Astrocyte of the cerebellum (primary cell): ENCODE data around the gene GFOD2.

Source experiments
- DNase-seq: peaks from one replicate; pipeline ENCODE4 v3.0.0-alpha.2; 2011; ENCODE audit warnings: low read depth
- H3K4me3 ChIP-seq: 2 replicates; pipeline ENCODE4 v1.5.1; 2011; ENCODE audit warnings: mild to moderate bottlenecking, low read depth, low read length, moderate library complexity
- CTCF ChIP-seq: IDR thresholded peaks from 2 replicates; pipeline ENCODE4 v1.5.1; 2012; ENCODE audit warnings: low read length, low read depth, moderate library complexity, mild to moderate bottlenecking; ENCODE audit errors: missing control alignments
- in situ Hi-C: cut with HindIII; loops from 2 replicates; pipeline ENCODE4 v1.10.0; 2017; ENCODE audit warnings: low sequenced_read_pairs

The GFOD2 gene

GRCh38 chr16:67648088-67648763 is 70.9 kb downstream of the GFOD2 start:
- no peak for DNase-seq
- in situ Hi-C loops = no loop called here
- TF ChIP-seq CTCF = no peak
- no peak overlapping the region for H3K4me3 ChIP-seq

DNA sequence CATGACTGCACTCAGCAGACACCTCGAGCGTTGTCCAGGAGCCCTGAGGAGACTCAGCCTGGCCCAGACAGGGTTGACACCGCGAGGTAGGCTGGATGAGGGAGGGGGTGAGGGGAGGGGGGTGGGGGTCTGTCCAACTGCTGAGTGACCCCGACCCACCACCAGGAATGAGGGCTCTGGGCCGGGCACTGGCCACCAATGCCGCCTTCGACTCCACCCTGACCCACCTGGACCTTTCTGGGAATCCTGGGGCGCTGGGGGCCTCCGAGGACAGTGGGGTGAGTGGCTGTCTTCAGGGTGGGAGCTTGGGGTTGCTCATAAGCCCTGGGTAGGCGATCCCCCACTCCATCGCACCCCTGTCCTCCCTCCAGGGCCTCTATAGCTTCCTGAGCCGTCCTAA is 71.4 kb downstream of the GFOD2 start:
- TF ChIP-seq CTCF = no peak
- H3K4me3 ChIP-seq = no peak overlapping the region
- in situ Hi-C loops = no loop called here

DNA sequence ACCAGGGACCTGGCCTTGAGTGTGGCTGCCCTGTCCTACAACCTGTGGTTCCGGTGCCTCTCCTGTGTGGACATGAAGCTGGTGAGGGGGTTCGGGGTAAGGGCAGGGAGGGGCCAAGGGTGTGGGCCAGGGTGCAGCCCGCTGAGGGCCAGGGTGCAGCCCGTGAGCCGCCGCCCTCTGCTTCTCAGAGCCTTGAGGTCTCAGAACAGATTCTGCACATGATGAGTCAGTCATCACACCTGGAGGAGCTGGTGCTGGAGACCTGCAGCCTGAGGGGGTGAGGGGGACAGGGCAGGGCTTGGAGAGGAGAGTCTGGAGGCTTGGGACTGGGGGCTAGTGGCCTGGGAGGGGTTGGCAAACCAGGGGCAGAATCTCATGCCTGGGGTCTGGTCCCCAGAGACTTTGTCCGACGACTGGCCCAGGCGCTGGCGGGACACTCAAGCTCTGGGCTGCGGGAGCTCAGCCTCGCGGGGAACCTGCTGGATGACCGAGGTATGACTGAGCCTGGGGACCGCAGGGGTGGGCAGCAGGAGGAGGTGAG is 71.9 kb downstream of the GFOD2 start:
- no peak for TF ChIP-seq CTCF
- in situ Hi-C loops = no loop called here
- no peak overlapping the region for H3K4me3 ChIP-seq
- DNase-seq = no peak

More for the DNA sequence above, 71.4 kb downstream of the GFOD2 start:
- no peak for DNase-seq

DNA sequence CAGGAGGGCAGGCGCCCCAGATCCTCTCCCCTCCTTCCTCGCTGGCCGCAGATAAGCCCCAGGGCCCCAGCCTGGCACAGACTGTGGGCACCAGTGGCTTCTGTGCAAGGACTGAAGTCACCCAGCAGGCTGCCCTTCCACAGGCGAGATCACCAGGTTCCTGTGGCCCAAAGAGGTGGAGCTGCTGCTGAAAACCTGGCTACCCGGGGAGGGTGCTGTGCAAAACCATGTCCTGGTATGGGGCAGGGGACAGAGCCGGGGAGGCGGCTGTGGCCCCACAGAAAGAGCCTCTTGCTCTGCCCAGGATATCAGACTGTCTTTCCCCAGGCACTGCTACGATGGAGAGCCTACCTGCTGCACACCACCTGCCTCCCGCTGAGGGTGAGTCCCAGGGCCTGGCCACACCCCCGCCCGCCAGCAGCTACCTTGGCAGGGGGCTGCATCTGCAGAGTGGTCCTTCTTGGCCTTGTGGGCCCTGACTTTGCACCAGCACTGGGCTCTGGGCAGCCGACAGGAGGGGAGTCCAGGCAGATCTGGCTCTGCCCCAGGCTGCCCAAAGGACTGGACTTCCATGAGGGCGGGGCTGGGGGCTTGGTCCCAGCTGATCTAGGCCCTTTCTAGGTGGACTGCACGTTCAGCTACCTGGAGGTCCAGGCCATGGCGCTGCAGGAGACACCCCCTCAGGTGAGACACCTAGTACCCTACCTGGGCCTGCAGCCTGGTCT is 73.6 kb downstream of the GFOD2 start:
- TF ChIP-seq CTCF = no peak
- in situ Hi-C loops = no loop called here
- DNase-seq = no peak
- no peak overlapping the region for H3K4me3 ChIP-seq

DNA sequence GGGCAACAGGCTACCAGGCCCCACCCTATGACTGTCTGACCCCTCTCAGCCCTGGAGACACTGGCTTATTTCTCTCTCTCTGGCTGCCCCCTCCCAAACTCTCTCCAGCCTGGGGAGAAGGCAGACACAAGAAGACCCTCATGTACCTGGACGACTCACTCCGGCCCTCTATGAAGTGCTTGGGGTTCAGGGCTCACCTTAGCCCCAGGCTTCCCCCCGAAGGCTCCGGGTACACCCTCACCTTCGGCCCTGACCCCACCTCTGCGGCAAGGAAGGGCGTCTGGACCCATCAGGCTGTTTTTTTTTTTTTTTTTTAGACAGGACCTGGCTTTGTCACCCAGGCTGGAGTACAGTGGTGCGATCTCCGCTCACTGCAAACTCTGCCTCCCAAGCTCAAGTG is 75.1 kb downstream of the GFOD2 start:
- in situ Hi-C loops = no loop called here
- DNase-seq = no peak
- no peak for TF ChIP-seq CTCF
- no peak overlapping the region for H3K4me3 ChIP-seq

GRCh38 chr16:67641779-67642708 is 77.1 kb downstream of the GFOD2 start:
- in situ Hi-C loops = no loop called here
- no peak for TF ChIP-seq CTCF

More at GRCh38 chr16:67641779-67642708, 77.1 kb downstream of the GFOD2 start:
- H3K4me3 ChIP-seq = no peak overlapping the region
- DNase-seq = peak; percentile 13
